Measurements from ENCODE around the gene LIN52.

LIN52 gene

DNA sequence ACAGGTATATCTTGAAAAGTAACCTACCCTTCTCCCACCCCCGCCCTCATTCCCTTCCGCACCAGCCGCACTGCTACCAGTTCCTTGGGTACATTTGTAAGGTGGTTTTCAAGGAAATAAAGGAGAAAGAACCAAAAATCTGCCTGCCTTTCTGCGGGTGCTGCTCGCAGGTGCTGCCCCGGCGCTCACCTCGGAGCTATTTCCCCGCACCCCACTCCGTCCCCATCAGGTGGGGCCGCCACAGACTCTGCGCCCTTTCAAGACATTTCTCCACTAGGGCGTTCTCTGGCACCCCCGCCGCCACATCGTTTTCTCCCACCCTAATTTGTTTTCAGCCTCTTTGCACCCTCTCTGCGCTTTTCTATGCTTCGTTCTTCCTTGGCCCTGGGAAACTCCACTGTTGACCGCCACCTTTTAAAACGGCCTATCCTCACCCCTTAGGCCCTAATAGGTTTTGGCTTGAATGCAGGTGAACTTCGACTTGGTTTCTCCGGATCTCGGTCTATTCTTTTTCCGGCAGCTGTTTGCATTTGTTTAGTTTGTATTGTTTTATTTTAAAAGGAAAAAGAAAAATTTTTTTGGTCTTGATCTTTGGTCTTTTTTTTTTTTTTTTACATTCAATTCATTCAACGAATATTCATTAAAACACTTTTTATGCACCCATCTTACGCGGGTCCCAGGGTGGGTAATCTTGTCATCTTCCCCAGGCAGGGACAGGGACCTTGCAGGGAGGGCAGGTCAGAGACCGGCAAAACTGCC, 157.4 kb downstream of the LIN52 start:
- no peak overlapping the region for H3K4me3 ChIP-seq (ENCODE audit: low read length)
- H2AFZ ChIP-seq (ENCODE audit: low read depth, low read length), result no peak overlapping the region
- H3K79me2 ChIP-seq (ENCODE audit: low read length), result no peaks in the 10 kb centered on the region
- H3K4me2 ChIP-seq (ENCODE audit: low read length), result no peak overlapping the region
- H3K9ac ChIP-seq (ENCODE audit: low read length), result no peak overlapping the region
- H3K9me3 ChIP-seq (ENCODE audit: insufficient read depth, low read length), result no peaks in the 10 kb centered on the region
- TF ChIP-seq, protein P1, sequence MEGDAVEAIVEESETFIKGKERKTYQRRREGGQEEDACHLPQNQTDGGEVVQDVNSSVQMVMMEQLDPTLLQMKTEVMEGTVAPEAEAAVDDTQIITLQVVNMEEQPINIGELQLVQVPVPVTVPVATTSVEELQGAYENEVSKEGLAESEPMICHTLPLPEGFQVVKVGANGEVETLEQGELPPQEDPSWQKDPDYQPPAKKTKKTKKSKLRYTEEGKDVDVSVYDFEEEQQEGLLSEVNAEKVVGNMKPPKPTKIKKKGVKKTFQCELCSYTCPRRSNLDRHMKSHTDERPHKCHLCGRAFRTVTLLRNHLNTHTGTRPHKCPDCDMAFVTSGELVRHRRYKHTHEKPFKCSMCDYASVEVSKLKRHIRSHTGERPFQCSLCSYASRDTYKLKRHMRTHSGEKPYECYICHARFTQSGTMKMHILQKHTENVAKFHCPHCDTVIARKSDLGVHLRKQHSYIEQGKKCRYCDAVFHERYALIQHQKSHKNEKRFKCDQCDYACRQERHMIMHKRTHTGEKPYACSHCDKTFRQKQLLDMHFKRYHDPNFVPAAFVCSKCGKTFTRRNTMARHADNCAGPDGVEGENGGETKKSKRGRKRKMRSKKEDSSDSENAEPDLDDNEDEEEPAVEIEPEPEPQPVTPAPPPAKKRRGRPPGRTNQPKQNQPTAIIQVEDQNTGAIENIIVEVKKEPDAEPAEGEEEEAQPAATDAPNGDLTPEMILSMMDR (IDR thresholded peaks at IDR 0.05; ENCODE audit: low read depth, low read length), result no peak
- no peak for TF ChIP-seq EZH2phosphoT487 (IDR thresholded peaks at IDR 0.05; ENCODE audit: low read depth)
- H3K4me1 ChIP-seq (ENCODE audit: low read length), result no peaks in the 10 kb centered on the region
- H3K27me3 ChIP-seq (ENCODE audit: low read depth, low read length), result peaks cover 27% of the 10 kb centered on the region
- H4K20me1 ChIP-seq (ENCODE audit: insufficient read depth, low read length), result no peaks in the 10 kb centered on the region
- no peak overlapping the region for H3K27ac ChIP-seq (ENCODE audit: low read length)
- H3K36me3 ChIP-seq (replicated peaks; ENCODE audit: low read depth, low read length), result no peaks in the 10 kb centered on the region

- H3K79me2 ChIP-seq (ENCODE audit: low read length), result no peaks in the 10 kb centered on the region
- no peak overlapping the region for H3K4me2 ChIP-seq (ENCODE audit: low read length)
- TF ChIP-seq, protein P1 (IDR thresholded peaks at IDR 0.05; ENCODE audit: low read depth, low read length), result no peak
- no peak for TF ChIP-seq EZH2phosphoT487 (IDR thresholded peaks at IDR 0.05; ENCODE audit: low read depth)
- no peak overlapping the region for H3K27ac ChIP-seq (ENCODE audit: low read length)
- no peak overlapping the region for H2AFZ ChIP-seq (ENCODE audit: low read depth, low read length)
- no peak overlapping the region for H3K9ac ChIP-seq (ENCODE audit: low read length)
- H3K27me3 ChIP-seq (ENCODE audit: low read depth, low read length), result peaks cover 27% of the 10 kb centered on the region
- H4K20me1 ChIP-seq (ENCODE audit: insufficient read depth, low read length), result no peaks in the 10 kb centered on the region
- no peaks in the 10 kb centered on the region for H3K36me3 ChIP-seq (replicated peaks; ENCODE audit: low read depth, low read length)
- H3K4me1 ChIP-seq (ENCODE audit: low read length), result no peaks in the 10 kb centered on the region; the same call in 1 of the 2 replicates
- H3K4me3 ChIP-seq (ENCODE audit: low read length), result no peak overlapping the region
- H3K9me3 ChIP-seq (ENCODE audit: insufficient read depth, low read length), result no peaks in the 10 kb centered on the region
These were observed 158.0 kb downstream of the LIN52 start for GRCh38 chr14:74242780-74243042.

DNA sequence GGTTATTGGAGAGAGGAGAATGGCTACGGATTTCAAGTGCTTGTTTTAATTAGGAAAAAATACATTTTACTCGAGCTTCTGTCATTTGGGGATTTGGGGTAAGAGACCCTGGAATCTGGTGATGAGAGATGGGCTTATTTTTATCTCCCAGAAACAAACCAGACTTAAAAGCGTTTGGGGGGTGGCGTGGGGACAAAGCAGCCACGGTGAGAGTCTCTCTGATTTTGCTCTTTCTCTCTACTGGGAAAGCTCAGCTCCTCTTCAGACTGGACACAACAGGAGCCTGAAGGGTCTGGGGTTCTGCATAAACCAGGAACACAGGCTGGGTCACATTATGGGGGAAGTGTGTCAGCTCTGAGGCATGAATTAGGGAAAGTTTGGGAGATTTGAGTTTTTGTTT, 158.3 kb downstream of the LIN52 start:
- no peaks in the 10 kb centered on the region for H3K36me3 ChIP-seq (replicated peaks; ENCODE audit: low read depth, low read length)
- TF ChIP-seq, protein P1 (IDR thresholded peaks at IDR 0.05; ENCODE audit: low read depth, low read length), result no peak
- no peak for TF ChIP-seq EZH2phosphoT487 (IDR thresholded peaks at IDR 0.05; ENCODE audit: low read depth)
- no peak overlapping the region for H2AFZ ChIP-seq (ENCODE audit: low read depth, low read length)
- H3K4me2 ChIP-seq (ENCODE audit: low read length), result no peak overlapping the region
- H3K79me2 ChIP-seq (ENCODE audit: low read length), result no peaks in the 10 kb centered on the region
- H3K4me3 ChIP-seq (ENCODE audit: low read length), result no peak overlapping the region
- H3K4me1 ChIP-seq (ENCODE audit: low read length), result no peaks in the 10 kb centered on the region; the same call in 1 of the 2 replicates
- H3K27me3 ChIP-seq (ENCODE audit: low read depth, low read length), result peaks cover 27% of the 10 kb centered on the region
- H3K9me3 ChIP-seq (ENCODE audit: insufficient read depth, low read length), result no peaks in the 10 kb centered on the region
- H3K27ac ChIP-seq (ENCODE audit: low read length), result no peak overlapping the region
- no peaks in the 10 kb centered on the region for H4K20me1 ChIP-seq (ENCODE audit: insufficient read depth, low read length)
- no peak overlapping the region for H3K9ac ChIP-seq (ENCODE audit: low read length)

DNA sequence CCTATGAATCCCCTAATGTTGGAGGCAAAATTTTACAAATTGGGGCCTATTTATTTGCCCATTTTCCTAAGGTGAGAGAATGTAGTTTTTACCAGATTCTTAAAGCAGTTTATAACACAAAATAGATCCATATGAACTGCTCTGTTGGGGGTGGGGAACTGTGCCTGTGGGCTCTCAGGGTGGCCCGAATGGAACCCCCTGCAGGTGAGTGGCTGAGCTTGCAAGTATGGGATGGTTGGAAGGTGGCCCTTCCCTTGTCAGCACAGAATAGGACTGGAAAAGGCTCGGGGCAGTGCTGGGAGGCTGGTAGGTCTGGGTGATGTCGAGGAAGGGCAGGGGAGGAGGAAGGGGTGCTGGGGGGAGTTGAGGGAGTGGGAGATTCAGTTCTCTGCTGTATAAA, 159.4 kb downstream of the LIN52 start:
- Histone ChIP-seq H3K9ac (ENCODE audit: low read length) (no peak overlapping the region), H2AFZ (ENCODE audit: low read depth, low read length) (no peak overlapping the region), H3K9me3 (ENCODE audit: insufficient read depth, low read length) (no peaks in the 10 kb centered on the region), H3K4me1 (ENCODE audit: low read length) (no peaks in the 10 kb centered on the region; the same call in 1 of the 2 replicates), H3K4me2 (ENCODE audit: low read length) (no peak overlapping the region), H3K27me3 (ENCODE audit: low read depth, low read length) (peaks cover 27% of the 10 kb centered on the region), H3K36me3 (replicated peaks; ENCODE audit: low read depth, low read length) (no peaks in the 10 kb centered on the region), H4K20me1 (ENCODE audit: insufficient read depth, low read length) (no peaks in the 10 kb centered on the region), H3K27ac (ENCODE audit: low read length) (no peak overlapping the region), H3K4me3 (ENCODE audit: low read length) (no peak overlapping the region), H3K79me2 (ENCODE audit: low read length) (no peaks in the 10 kb centered on the region)
- TF ChIP-seq, protein P1 (IDR thresholded peaks at IDR 0.05; ENCODE audit: low read depth, low read length), result no peak
- TF ChIP-seq EZH2phosphoT487 (IDR thresholded peaks at IDR 0.05; ENCODE audit: low read depth), result no peak

Data from OCI-LY3 (cell line).